HG02970 (cell line): ENCODE measurements around the gene NANOS1.

Experiments used
- ATAC-seq: cut with Tn5 transposase; IDR thresholded peaks from one replicate; pipeline ENCODE4 v1.9.1; 2021; ENCODE audit warnings: mild to moderate bottlenecking, moderate library complexity, moderate number of reproducible peaks; ENCODE audit not compliant: unreplicated experiment, low FRiP score

NANOS1 gene

GRCh38 chr10:119055472-119055871, 26.0 kb downstream of the NANOS1 start:
- ATAC-seq: no peak

GRCh38 chr10:119058010-119058409, 28.5 kb downstream of the NANOS1 start:
- ATAC-seq: no peak

- no peak for ATAC-seq
These were observed 30.0 kb downstream of the NANOS1 start for GRCh38 chr10:119059557-119059956.

GRCh38 chr10:119060107-119060506, 30.6 kb downstream of the NANOS1 start:
- ATAC-seq: no peak

- ATAC-seq: no peak
These were observed 31.8 kb downstream of the NANOS1 start for GRCh38 chr10:119061352-119061751.

GRCh38 chr10:119061926-119062325, 32.4 kb downstream of the NANOS1 start:
- no peak for ATAC-seq

GRCh38 chr10:119070395-119071165, 41.1 kb downstream of the NANOS1 start:
- no peak for ATAC-seq

GRCh38 chr10:119073584-119073983, 44.1 kb downstream of the NANOS1 start:
- ATAC-seq: no peak

- ATAC-seq: no peak
These were observed 49.1 kb downstream of the NANOS1 start for GRCh38 chr10:119078422-119079179.

GRCh38 chr10:119079599-119080520, 50.3 kb downstream of the NANOS1 start:
- peak; percentile 48 for ATAC-seq

- peak; percentile 87 for ATAC-seq
These were observed 51.2 kb downstream of the NANOS1 start, which contains the start of gene EIF3A for GRCh38 chr10:119080521-119081259. Gene EIF3A, minus strand, starts transcription at chr10:119080817. Its CDS starts 141 bp downstream, at chr10:119080676.
